OCI-LY3 (cell line): ENCODE data around the gene VWA1.

Experiments
- H2AFZ ChIP-seq: fragments of 200-600, 300-600 bp; shearing (Covaris generic); 2 replicates; pipeline ENCODE4 v1.6.0; 2014; ENCODE audit warnings: antibody characterized with exemption, low read depth, low read length
- H3K27ac ChIP-seq: fragments of 200-600, 300-600 bp; sonication (generic); 2 replicates; pipeline ENCODE4 v1.5.1; 2014; ENCODE audit warnings: mild to moderate bottlenecking, low read length, moderate library complexity, mixed read lengths
- H3K27me3 ChIP-seq: fragments of 200-600, 300-600 bp; sonication (generic); 2 replicates; pipeline ENCODE4 v1.6.1; 2014; ENCODE audit warnings: low read depth, low read length, mixed read lengths
- H3K36me3 ChIP-seq: fragments of 200-600, 300-600 bp; sonication (generic); replicated peaks from 2 replicates; pipeline ENCODE3; 2014; ENCODE audit warnings: low read depth, low read length, mixed read lengths
- H3K4me1 ChIP-seq: fragments of 300-600, 200-600 bp; sonication (generic); 2 replicates; pipeline ENCODE4 v1.6.1; 2014; ENCODE audit warnings: low read length, mixed read lengths
- H3K4me2 ChIP-seq: fragments of 200-600, 300-600 bp; sonication (generic); 2 replicates; pipeline ENCODE4 v1.6.1; 2014; ENCODE audit warnings: low read length, mixed read lengths
- H3K4me3 ChIP-seq: fragments of 300-600, 200-600 bp; sonication (generic); 2 replicates; pipeline ENCODE4 v1.5.1; 2014; ENCODE audit warnings: antibody characterized with exemption, mild to moderate bottlenecking, low read length, moderate library complexity
- H3K79me2 ChIP-seq: fragments of 300-600, 200-600 bp; shearing (Covaris generic); 2 replicates; pipeline ENCODE4 v1.6.1; 2014; ENCODE audit warnings: mild to moderate bottlenecking, low read length, mixed read lengths
- H3K9ac ChIP-seq: fragments of 300-600, 200-600 bp; shearing (Covaris generic); 2 replicates; pipeline ENCODE4 v1.6.0; 2014; ENCODE audit warnings: mild to moderate bottlenecking, low read length, moderate library complexity
- H3K9me3 ChIP-seq: fragments of 200-600, 300-600 bp; shearing (Covaris generic); 2 replicates; pipeline ENCODE4 v1.6.1; 2014; ENCODE audit warnings: low read length, mixed read lengths; ENCODE audit not compliant: insufficient read depth
- H4K20me1 ChIP-seq: fragments of 200-600, 300-600 bp; sonication (generic); 2 replicates; pipeline ENCODE4 v1.6.1; 2016; ENCODE audit warnings: low read length, mixed read lengths; ENCODE audit not compliant: insufficient read depth
- EZH2phosphoT487 ChIP-seq: fragments of 200-600 bp; shearing (Covaris generic); IDR thresholded peaks from 2 replicates; pipeline ENCODE4 v1.6.1; 2018; ENCODE audit warnings: antibody characterized with exemption, mixed run types, low read depth
- TF ChIP-seq, protein P1 (sequence below): fragments of 200-600, 300-600 bp; sonication (generic); IDR thresholded peaks from 2 replicates; pipeline ENCODE4 v1.5.1; 2014; ENCODE audit warnings: antibody characterized with exemption, low read length, low read depth

The VWA1 gene

DNA sequence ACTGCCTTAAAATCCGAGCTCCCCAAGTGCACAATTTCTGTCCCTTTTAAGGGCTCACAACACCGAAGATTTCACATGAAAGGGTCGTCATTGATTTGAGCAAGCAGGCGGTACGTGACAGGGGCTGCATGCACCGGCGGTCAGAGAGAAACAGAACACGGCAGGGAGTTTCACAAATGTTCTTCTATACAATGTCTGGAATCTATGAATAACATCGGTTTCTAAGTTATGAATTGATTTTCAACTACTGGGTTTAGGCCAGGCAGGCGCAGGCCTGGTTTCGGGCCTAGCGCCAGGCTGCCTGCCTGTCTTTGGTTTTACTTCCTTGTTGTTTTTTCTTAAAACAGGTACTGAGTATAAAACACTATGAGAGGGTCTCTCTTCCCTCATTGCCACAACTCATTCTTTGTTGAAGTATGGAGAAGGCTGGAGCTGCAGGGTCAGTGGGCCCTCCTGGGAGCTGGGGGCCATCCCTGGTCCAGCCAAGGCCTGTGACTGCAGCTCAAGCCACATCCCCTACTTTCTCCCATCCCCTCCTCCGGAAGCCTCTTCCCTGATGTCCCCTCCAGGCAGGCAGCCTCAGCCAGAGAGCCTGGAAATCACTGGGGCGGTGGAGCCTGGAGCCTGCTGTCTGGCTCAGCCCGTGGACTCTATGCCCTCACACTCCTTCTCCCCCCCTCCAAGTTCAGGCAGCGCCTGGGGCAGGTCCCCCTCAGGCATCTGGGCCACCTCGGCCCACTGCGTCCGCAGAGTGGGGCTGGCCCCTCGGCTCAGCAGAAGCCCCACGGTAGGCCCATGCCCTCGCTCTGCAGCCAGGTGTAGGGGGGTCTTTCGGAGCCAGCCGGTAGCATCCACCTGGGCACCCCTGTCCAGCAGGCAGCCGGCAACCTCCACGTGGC is 16.8 kb upstream of the VWA1 start:
- H3K4me1 ChIP-seq: peaks cover 28% of the 10 kb centered on the region
- peak overlapping the region; percentile 48 for H3K4me2 ChIP-seq
- H3K27ac ChIP-seq: peak overlapping the region; percentile 83

DNA sequence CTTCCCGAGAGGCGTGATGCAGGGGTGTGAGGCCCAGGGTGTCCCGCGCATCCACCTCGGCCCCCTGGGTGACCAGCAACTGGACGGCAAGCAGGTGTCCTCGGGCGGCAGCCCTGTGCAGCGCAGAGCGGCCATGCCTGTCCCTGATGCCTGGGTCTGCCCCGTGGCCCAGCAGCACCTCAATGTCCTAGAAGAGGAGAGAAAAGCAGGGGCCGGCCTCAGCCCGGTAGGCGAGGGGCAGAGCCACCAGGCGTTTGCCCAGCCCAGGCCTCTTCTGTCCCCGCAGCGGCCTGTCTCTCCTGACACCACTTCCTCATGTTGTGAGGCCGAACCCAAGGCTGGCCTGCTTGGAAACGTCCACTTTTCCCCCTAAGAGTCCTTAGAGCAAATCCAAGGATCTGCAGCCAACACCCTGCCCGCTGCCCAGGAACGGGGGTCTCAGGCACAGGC is 16.1 kb upstream of the VWA1 start:
- Histone ChIP-seq H3K9me3 (no peaks in the 10 kb centered on the region), H3K27ac (no peak overlapping the region), H3K79me2 (no peaks in the 10 kb centered on the region), H3K4me1 (peaks cover 28% of the 10 kb centered on the region), H3K36me3 (no peaks in the 10 kb centered on the region), H3K9ac (no peak overlapping the region), H3K27me3 (no peaks in the 10 kb centered on the region), H4K20me1 (no peaks in the 10 kb centered on the region), H2AFZ (no peak overlapping the region), H3K4me3 (no peak overlapping the region), H3K4me2 (no peak overlapping the region)
- TF ChIP-seq EZH2phosphoT487: no peak
- TF ChIP-seq, protein P1, sequence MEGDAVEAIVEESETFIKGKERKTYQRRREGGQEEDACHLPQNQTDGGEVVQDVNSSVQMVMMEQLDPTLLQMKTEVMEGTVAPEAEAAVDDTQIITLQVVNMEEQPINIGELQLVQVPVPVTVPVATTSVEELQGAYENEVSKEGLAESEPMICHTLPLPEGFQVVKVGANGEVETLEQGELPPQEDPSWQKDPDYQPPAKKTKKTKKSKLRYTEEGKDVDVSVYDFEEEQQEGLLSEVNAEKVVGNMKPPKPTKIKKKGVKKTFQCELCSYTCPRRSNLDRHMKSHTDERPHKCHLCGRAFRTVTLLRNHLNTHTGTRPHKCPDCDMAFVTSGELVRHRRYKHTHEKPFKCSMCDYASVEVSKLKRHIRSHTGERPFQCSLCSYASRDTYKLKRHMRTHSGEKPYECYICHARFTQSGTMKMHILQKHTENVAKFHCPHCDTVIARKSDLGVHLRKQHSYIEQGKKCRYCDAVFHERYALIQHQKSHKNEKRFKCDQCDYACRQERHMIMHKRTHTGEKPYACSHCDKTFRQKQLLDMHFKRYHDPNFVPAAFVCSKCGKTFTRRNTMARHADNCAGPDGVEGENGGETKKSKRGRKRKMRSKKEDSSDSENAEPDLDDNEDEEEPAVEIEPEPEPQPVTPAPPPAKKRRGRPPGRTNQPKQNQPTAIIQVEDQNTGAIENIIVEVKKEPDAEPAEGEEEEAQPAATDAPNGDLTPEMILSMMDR: no peak

More for the DNA sequence above, 16.8 kb upstream of the VWA1 start:
- Histone ChIP-seq H3K9ac (peak overlapping the region; percentile 48), H3K9me3 (no peaks in the 10 kb centered on the region), H2AFZ (peak overlapping the region; percentile 90), H3K79me2 (no peaks in the 10 kb centered on the region), H3K36me3 (no peaks in the 10 kb centered on the region), H4K20me1 (no peaks in the 10 kb centered on the region), H3K4me3 (peak overlapping the region; percentile 20; the same call in 1 of the 2 replicates), H3K27me3 (no peaks in the 10 kb centered on the region)
- TF ChIP-seq, protein P1: no peak
- no peak for TF ChIP-seq EZH2phosphoT487

DNA sequence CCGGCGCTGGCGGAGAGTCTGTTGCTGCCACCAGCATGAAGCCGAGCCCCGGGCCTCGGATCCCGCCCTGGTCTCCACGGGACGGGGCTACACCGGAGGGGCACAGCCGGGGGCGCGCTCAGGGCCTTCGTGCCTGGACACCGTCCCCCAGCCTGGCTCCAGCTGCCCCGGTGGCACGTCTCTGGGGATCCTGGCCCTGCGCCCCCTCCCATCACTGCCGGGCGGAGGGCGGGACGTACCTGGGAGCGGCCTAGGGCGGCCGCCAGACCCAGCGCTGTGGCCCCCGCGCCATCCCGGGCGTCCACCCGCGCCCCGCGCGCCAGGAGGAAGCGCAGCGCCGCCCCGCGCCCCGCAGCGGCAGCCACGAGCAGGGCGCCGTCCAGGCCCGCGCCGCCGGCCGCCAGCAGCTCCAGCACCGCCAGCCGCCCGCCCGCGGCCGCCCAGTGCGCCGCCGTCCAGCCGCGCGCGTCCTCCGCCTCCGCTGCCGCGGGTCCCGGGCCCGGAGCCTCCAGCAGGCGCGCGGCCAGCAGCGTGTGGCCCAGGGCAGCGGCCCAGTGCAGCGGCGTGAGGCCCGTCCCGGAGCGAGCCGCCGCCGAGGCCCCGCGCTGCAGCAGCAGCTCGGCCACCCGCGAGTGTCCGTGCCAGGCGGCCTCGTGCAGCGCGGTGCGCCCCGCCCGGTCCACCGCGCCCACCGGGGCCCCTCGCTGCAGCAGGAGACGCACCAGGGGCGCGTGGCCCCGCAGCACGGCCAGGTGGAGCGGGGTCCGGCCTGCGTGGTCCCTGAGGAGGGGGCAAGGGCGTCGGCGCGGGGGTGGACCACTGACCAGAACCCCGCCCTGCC is 15.5 kb upstream of the VWA1 start:
- Histone ChIP-seq H3K4me2 (no peak overlapping the region), H3K36me3 (no peaks in the 10 kb centered on the region), H3K4me1 (peaks cover 28% of the 10 kb centered on the region), H3K79me2 (no peaks in the 10 kb centered on the region), H4K20me1 (no peaks in the 10 kb centered on the region), H3K9ac (no peak overlapping the region), H3K4me3 (no peak overlapping the region), H2AFZ (no peak overlapping the region), H3K9me3 (no peaks in the 10 kb centered on the region), H3K27me3 (no peaks in the 10 kb centered on the region), H3K27ac (no peak overlapping the region)
- TF ChIP-seq, protein P1: no peak
- TF ChIP-seq EZH2phosphoT487: no peak

DNA sequence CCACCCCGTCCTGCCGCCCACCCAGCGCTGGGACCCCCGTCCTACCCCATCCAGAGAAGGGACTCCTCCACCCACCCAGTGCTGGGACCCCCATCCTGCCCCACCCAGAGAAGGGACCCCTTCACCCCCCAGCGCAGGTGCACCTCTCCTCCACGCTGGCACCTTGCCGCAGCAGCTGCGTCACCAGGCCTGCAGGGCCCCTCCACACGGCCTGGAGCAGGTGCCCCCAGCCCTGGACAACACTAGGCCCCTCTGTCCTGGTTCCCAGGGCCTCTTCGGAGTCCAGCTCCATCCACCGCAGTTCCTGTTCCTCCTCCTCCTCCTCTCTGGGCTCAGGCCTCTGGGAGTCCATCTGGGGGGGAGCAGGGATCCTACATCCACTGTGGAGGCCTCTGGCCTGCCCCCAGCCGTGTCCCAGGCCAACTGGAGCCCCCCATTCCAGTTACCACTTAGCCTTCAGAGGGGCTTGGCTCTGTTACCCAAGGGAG is 14.8 kb upstream of the VWA1 start:
- Histone ChIP-seq H2AFZ (peak overlapping the region; percentile 40; the same call in 1 of the 2 replicates), H3K79me2 (no peaks in the 10 kb centered on the region), H3K4me2 (no peak overlapping the region), H4K20me1 (no peaks in the 10 kb centered on the region), H3K9ac (no peak overlapping the region), H3K9me3 (no peaks in the 10 kb centered on the region), H3K4me3 (no peak overlapping the region), H3K27ac (no peak overlapping the region), H3K36me3 (no peaks in the 10 kb centered on the region), H3K4me1 (peaks cover 28% of the 10 kb centered on the region), H3K27me3 (no peaks in the 10 kb centered on the region)
- no peak for TF ChIP-seq EZH2phosphoT487
- TF ChIP-seq, protein P1: no peak
